Eye (tissue), 1 donor: ENCODE measurements around the gene POM121L2.
A peak's percentile ranks its signal among the peaks of the same experiment; 100 is the strongest.
"Not testable (repeated sequence)": the region's sequence is repeated elsewhere in the genome, so short reads cannot be mapped to it uniquely, and the experiment has no call there.

ENCODE experiments used
- DNase-seq: peaks from one replicate; pipeline ENCODE4 v3.0.0-alpha.2; 2015

The POM121L2 gene

GRCh38 chr6:27293436-27294098 lies 18.5 kb downstream of the POM121L2 start:
- peak; percentile 63 for DNase-seq

GRCh38 chr6:27290850-27291208 lies 21.2 kb downstream of the POM121L2 start:
- DNase-seq = no peak

- DNase-seq = peak; percentile 58
Measured at GRCh38 chr6:27290065-27290849, 21.8 kb downstream of the POM121L2 start.

GRCh38 chr6:27288136-27289044 lies 23.7 kb downstream of the POM121L2 start:
- DNase-seq = peak; percentile 36

- no peak for DNase-seq
Measured at GRCh38 chr6:27287751-27288135, 24.3 kb downstream of the POM121L2 start.

GRCh38 chr6:27286141-27286540 lies 25.9 kb downstream of the POM121L2 start:
- DNase-seq = no peak

- DNase-seq = peak; percentile 64
Measured at GRCh38 chr6:27283279-27283678, 28.8 kb downstream of the POM121L2 start.

- DNase-seq = no peak
Measured at GRCh38 chr6:27281569-27281968, 30.5 kb downstream of the POM121L2 start.

- DNase-seq = no peak
Measured at GRCh38 chr6:27281105-27281539, 31.0 kb downstream of the POM121L2 start.

- no peak for DNase-seq
Measured at GRCh38 chr6:27280540-27281000, 31.5 kb downstream of the POM121L2 start.

- peak; percentile 87 for DNase-seq
Measured at GRCh38 chr6:27280064-27280539, 32.0 kb downstream of the POM121L2 start.

GRCh38 chr6:27279513-27280063 lies 32.5 kb downstream of the POM121L2 start:
- no peak for DNase-seq

- no peak for DNase-seq
Measured at GRCh38 chr6:27275025-27275956, 36.8 kb downstream of the POM121L2 start.

- DNase-seq = no peak
Measured at GRCh38 chr6:27273783-27274182, 38.3 kb downstream of the POM121L2 start.

- no peak for DNase-seq
Measured at GRCh38 chr6:27268803-27269202, 43.3 kb downstream of the POM121L2 start.

- DNase-seq = peak; percentile 68
Measured at GRCh38 chr6:27267857-27268434, 44.1 kb downstream of the POM121L2 start.

GRCh38 chr6:27267003-27267402 lies 45.1 kb downstream of the POM121L2 start:
- DNase-seq = not testable (repeated sequence)

- no peak for DNase-seq
Measured at GRCh38 chr6:27263886-27264285, 48.2 kb downstream of the POM121L2 start.

- DNase-seq = peak; percentile 33
Measured at GRCh38 chr6:27260836-27261375, 51.2 kb downstream of the POM121L2 start.

- peak; percentile 53 for DNase-seq
Measured at GRCh38 chr6:27260369-27260768, 51.7 kb downstream of the POM121L2 start.
